GM18868 (cell line): ENCODE results near the gene ELFN2.

Experiments used
- ATAC-seq: cut with Tn5 transposase; IDR thresholded peaks from one replicate; pipeline ENCODE4 v1.9.1; 2021; ENCODE audit warnings: mild to moderate bottlenecking, moderate library complexity; ENCODE audit not compliant: unreplicated experiment

The ELFN2 gene

DNA sequence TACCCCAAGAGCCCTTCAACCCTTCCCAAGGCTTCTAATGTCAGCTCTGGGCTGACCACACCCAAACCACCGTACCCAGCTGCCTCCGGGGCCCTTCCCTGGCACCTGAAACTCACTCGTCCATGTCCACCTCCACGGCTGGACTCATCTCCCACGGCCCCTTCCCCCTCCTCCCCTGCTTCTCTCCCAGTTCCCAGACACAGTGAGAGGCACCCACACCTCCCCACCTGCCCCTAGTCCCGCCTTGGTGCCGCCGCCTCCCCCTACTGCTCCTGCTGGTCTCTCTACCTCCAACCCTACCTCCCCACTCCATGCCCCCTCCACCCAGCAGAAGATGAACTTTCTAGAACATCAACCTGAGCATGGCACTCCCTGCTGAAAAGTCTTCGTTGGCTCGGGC, 39.5 kb downstream of the ELFN2 start:
- no peak for ATAC-seq

DNA sequence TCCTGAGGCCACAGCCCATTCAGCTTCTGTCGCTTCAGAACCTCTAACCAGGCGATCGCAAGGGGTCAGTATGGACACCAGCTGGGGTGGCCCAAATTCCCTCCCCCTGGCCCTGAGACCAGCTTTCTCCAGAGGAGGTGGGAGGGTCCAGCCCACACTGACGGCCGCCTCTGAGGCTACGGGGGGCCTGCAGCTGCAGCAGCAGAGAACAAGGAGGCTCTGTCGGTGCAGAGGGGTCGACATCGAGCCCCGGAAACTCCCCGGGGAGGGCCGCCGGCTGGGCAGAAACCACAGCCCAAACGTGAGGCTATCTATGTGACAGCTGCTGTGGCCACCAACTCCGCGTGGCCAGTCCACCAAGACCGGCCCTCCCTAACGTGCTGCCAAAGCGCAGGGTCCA, 40.8 kb downstream of the ELFN2 start:
- ATAC-seq = no peak

DNA sequence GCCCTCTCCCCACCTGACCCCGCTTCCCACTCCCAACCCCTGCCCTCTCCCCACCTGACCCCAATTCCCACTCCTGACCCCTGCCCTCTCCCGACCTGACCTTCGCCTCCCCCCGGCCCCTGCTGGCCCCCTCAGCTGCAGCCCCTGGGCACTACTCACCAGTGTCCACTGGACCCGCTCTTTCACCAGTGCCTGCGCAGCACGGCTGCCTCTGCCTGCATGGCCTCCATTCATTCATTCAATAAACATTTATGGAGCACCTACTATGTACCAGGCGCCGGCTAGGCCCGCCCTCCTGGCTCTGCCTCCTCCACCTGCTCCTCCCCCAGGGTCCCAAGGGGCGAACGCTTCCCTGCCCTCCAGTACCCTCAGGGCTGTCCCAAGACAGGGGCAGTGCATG, 42.6 kb downstream of the ELFN2 start:
- no peak for ATAC-seq

DNA sequence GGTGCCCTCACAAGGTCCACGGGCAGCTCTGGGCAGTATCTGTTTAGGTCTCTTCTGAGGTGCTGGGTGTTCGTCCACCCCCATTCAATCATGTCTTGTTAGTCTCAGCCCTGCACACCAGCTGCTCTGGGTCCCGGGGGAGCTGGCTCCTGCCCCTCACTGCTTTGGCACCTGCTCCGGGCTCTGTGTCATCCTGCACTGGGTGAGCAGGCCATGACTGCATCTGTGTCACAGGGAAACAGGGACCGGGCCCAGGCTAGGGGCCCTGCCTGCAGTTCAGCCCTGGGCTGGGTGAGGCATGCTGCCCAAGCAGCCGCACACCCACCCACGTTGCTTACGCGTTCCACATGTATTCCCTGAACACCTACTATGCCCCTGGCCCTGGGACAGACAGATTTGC, 43.9 kb downstream of the ELFN2 start:
- ATAC-seq = no peak

DNA sequence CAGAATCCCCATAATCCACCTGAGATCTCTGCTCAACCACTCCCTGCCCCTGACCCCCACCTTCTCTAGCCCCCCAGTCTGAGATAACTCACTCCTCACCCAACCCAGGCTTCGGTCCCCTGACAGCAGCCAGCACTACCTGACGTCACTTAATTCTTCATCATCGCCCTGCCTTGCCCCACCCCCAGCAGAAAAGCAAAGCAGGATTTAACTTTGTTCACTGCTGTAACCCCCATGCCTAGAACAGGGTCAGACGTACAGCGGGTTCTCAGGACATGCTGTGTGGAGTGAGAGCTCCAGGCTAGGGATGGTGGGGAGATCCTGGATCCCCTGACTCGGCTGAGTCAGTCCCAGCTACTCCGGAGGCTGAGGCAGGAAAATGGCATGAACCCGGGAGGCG, 45.8 kb downstream of the ELFN2 start:
- ATAC-seq = no peak

DNA sequence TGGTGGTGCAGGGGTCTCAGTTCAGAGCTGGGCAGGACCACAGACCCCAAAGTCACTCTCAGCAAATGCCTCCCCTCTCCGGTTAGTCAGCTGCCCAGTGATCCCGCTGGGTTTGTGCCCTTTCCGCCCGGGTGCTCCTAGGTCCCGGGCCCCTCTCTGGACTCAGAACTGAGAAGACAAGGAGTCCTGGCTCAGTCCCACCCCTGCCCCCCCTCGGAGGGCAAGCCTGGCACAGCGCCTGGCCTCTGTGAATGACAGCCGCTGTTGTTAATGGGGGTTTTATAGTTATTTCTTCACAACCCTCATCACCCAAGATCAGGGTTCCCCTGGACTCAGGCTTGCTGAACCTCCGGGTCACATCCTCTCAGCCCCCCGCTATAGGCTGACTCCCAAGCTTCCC, 47.6 kb downstream of the ELFN2 start:
- no peak for ATAC-seq

DNA sequence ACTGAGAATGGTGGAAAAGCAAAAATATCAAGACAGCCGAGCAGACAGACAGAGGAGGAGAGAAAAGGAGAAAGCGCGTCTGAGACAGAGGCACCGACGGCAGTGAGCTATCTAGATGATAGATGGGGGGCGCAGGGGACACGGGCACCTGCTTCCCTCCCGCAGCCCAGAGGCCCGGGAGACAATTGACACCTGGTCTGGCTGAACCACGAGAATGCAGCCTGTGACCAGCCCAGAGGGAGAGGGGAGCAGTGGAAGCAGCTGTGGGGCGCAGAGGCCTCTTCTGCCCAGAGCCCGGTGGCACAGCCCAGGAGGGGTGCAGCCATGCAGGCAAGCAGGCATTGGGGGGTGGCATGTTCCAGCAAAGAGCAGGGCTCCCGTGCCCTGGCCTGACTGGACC, 48.2 kb downstream of the ELFN2 start:
- no peak for ATAC-seq

DNA sequence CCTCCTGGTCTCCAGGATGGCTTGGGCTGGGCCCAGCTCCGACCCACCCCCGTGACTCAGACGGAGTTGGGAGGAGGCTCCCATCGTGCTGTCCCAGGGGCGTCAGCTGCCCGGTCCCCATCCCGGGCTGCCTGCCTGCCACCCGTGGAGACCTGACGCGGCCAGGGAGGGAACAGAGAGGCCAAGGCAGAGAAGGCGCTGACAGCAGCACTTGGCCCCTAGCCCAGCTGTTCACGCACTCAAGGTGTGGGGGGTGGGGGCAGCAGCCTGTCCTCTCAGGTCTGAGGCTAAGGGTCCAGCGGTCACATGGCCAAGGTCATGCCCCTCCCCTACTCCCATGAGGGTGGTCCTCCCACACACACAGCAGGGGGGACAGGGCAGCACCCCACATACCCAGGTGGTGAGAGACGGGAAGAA, 48.6 kb downstream of the ELFN2 start:
- ATAC-seq = no peak

DNA sequence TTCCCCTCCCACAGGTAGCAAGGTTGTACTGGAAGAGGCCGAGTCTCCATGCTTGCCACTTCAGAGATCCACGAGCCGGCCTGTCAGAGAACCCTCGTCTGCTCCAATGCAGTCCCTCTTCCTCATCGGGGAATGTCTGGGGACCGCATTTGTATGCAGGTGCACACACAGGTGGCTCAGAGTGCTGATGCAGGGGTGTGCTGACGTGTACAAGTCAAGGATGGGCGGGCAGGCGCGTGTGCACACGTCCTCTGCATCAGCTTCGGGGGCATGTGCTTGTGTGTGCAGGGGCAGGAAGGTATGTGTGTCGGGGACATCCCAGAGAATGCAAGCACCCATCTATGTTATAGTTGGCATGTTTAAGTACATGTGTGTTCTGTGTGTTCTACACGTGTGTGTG, 49.4 kb downstream of the ELFN2 start:
- ATAC-seq = no peak

DNA sequence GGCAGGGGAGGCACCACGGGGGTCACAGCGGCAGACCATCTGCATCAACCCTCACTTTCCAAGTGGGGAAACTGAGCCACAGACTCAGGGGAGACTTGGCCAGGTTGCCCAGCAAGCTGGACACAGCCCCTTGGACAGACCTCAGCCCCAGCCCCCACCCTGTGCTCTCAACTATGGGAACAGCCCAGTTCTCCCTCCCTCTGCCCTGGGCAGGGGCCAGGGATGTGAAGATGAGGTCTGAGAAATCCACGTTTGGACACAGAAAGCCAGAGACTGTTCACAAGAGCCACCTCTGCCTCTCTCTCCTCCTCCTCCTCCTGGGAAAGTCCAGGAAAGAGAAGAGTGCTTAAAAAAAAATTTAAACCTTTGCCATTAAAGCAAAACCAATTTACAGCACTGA, 50.1 kb downstream of the ELFN2 start:
- no peak for ATAC-seq

DNA sequence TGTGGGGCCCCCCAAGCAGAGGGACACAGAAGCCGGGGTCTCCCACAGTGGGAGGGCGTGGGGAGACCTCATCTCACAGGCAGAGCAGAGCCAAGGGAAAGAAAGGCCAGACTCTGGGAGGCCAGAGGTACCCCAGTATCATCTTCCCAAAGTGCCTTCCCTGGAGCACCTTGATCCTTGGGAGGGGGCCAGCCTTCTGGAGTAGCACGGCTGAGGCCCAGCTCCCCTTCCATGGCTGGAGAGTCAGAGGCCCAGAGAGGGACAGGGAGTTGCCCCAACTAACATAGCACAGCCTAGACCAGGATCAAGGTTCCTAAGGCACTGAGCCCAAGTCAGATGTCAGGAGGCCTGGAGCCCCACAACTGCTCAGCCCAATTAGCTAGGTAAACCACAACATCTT, 50.6 kb downstream of the ELFN2 start:
- no peak for ATAC-seq

DNA sequence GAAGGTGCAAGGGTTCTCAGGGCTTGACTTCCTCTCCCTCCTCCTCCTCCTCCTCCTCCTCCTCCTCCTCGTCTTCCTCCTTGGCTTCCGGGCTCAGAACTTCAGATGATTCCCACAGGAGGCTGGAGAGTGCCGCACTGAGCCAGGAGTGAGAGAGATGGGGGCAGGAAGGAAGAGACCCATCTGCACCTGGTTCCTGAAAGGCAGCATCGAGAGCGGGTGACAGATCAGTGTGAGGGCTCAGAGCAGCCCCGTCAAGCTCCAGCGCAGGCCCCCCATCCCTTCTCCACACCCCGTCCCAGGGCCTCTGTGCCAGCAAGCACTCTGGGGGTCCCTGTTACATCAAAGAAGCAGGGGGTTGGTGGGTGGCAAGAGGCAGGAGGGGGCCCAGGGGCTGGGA, 51.5 kb downstream of the ELFN2 start:
- no peak for ATAC-seq

DNA sequence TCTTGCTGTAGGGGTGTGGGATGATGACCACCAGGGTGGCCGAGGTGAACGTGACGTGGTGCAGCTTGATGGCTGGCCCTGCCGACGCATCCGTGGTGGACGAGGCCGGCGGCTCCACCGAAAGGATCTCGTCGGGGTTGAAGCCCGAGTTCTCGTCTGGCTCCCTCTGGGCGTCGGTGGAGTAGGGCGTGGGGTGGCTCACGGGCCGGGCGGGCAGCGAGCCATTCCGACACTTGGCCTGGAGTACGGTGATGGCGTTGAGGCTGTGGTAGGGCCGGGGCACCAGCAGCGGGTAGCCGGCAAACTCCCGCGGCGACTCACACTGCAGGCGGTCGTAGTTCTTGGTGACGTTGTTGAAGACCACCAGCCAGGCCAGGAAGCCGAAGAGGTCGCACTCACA, 52.7 kb downstream of the ELFN2 start:
- no peak for ATAC-seq

DNA sequence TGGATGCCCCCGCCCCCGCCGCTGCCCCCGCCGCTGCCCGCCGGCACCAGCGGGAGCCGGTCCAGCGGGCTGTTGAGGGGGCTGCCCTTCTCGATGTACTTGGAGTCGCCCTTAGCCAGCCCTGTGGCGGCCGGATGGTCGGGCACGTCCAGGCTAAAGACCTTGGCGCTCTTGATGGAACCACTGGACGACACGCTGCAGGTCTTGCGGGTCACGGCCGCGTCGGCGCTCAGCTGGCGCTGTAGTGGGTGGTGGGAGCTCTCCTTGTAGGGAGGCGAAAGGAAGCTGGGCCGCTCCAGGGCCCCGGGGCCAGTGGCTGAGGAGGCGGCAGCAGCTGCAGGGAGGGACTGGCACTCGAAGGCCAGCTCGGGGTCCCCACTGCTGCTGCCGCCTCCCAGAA, 53.8 kb downstream of the ELFN2 start:
- ATAC-seq = no peak

DNA sequence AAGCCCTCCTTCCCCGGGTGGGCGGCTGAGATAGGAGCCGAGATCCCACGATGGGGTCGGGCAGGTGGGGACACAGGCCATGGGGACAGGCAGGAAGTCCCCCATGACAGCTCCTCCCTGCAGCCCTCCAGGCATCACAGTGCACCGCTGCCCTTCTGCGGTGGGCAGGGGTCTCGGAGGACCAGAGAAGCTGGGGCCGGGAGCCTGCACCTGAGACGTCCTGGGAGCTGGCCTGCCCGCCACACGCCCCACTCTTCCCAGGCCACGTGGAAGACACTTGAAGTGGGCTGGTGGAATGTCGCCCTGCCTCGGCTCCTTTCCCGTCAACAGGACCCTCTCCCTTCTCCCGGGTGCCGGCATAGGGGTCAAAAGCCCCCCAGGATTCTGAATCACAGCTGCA, 55.4 kb downstream of the ELFN2 start:
- no peak for ATAC-seq

DNA sequence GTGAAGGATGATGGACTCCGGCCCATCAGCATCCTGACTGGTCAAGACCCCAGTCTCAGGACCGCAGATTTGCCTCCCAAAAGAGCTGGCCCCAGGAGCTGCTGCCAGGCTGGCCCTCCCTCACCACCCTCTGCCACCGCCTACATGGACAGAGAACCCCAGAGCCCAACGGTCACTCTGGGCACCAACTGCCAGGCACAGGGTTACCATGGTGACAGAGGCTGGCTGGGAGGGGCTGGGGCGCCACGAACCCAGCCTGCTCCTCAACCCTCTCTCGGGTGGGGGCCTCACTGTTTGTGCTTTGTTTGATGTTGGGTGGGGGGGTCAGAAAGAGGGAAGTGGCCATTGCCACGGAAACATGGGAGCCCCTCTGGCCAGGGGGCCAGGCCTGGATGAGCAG, 55.8 kb downstream of the ELFN2 start:
- no peak for ATAC-seq

DNA sequence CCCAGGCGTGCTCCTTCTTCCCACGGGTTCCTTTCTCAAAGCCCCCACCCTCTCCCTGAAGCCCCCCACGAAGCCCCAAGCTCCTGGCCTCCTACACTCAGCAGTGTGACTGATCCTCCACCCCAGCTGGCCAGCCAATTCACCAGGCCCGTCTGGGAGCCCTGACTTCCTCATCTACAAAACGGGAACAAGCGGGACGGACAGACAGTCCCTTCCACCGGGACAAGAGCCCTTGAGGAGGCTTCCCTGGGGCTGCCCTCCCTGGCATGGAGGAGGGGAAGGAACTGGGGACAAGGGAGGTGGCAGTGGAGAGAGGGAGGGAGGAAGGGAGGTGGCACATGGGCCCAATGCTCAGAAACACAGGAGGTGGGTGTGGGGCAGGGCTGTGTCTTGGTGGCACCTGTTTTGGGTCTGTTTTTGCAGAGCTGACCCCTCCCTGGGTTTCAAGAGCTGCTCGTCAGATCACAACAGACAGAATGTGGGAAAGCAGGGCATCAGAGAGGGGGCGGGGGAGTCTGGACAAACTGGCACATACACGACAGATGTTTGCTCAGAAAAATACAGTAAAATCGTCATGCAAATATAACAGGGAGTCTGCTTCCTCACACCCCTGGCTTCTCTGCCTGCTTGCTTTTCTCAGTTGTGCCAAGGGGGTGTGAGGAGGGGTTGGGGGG, 56.8 kb downstream of the ELFN2 start:
- ATAC-seq = no peak

DNA sequence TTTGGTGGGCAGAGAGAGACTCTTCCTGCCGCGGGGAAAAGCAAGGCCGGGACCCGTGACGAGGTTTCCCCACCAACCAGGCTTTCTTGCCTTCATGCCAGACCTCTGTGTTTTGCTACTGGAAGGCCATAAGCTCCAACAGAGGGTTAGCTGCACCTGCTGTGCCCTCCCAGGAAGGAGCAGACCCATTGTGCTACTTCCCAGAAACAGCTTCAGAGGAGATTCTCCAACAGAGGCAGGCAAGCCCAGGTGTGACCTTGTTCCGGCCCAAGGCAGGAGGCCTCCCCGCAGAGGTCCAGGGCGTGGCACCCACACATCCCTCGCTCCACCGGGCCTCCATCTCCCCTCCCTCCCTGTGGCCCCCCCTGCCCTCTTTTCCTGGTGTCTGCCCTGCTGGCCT, 57.8 kb downstream of the ELFN2 start:
- ATAC-seq = no peak

DNA sequence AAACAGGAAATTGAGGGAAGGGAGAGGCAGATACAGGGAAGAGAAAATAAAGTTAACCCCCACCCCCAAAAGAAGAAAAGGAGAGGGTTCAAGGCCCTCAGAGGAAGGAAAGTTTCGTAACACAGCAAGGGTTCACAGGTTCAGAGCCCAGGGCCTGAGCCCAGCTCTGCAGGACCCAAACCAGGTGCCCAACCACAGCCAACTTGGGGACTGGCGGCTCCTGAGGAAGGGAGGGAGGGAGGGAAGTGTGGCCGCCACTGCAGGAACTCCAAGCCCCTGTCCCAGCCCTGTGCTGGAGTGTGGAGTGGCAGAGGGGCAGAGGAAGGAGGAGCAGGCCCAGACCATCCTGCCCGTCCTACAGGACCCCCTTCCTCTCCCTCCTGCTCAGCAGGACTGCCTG, 59.2 kb downstream of the ELFN2 start:
- ATAC-seq = no peak

DNA sequence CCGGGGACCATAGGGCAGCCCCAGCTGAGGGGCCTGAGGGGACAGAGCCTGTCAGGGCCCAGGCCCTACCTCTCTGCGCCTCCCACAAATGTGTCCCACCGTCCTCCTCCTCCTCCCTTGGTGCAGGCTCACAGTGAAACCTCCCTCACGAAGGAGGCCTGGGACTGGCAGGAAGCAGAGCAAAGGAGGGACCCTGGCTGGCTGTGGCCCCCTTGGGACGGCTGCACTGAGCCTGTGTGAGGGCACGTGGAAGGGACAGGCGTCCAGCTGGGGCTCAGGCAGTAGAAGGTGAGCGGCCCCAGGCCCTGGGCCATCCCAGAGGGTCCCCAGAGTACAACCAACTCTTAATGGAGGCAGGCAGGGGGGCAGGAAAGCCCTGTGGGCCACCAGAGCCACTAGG, 60.7 kb downstream of the ELFN2 start:
- no peak for ATAC-seq

DNA sequence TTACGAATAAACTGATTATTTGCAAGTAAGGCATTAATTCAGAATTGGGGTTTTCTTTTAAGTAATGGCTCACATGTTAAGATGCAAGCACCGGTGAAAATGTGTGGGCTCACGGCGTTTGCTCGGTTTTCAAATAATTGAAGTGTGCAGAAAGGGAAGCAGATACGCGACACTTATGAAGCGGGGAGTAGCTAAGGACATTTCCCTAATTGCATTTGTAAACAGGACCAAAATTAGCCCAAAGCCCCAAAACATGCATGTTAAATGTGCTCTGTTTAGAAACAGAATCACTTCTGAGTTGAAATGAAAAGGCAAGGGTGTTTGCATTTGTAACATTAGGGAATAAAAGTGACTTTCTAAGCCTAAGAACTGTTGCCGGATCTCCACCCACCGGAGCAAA, 61.3 kb downstream of the ELFN2 start:
- ATAC-seq = no peak

DNA sequence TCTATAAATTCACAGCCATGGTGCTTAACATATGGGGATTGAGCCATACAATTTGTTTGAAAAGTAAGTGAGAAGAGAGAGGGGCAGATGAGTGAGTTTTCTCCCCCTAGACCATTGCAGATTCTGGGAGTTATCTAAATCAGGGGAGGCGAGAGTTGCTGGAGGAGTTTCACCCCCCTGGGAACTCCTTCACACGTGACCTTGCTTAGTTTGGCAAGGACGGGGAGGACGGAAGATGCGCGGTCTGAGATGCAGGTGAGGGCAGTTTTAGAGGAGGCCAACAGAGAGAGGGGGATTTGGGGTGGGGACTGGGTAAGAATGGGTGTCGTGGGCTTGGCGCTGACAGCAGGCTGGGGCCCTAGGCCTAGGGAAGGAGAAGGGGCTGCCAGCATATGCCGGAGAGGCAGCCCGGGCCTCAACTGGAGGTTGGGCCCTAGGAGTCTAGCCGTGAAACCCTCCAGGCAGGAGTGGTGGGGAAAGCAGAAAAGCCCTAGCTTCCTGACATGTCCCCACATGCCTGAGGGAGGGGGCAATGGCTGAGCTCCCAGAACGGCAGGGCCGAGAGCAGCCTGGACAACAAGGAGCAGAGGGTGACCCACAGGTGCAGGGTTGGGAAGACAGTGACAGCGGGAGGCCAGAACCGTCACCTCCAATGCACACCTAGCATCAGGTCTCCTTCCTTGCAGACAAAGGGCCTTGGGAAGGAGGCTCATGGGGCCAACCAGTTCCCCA, 63.9 kb downstream of the ELFN2 start:
- ATAC-seq = no peak

DNA sequence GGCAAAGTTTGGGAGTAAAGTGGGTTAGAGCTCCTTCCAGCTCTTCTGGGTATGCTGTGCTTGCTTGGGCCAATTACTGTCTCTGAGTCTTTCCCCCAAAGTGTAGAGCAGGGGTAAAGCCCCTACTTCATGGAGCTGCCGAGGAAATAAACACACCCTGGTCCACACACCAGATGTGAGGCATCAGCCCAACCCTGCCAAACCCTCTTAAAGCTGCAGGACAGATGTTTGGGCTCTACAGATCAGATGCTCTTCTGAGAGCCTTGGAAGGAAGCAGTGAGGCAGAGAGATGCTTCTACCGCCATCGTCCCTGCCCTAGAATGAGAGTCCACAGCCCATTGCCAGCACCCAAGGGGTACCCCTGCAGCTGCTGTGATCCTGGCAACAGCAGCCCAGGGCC, 64.7 kb downstream of the ELFN2 start:
- ATAC-seq = no peak
